NK-92 treated with Interleukin-12 subunit alpha and Interleukin-12 subunit beta, amount 100 ng/mL, for 24 hours (cell line): ENCODE data around the gene ZDHHC1.

Source experiments
- DNase-seq: peaks from one replicate; lab custom pipeline; 2025; lab: John Stamatoyannopoulos, UW

Gene ZDHHC1

GRCh38 chr16:67409631-67410030, 6.6 kb downstream of the ZDHHC1 start:
- no peak for DNase-seq

- no peak for DNase-seq
These were observed 8.4 kb downstream of the ZDHHC1 start for GRCh38 chr16:67407788-67408452.

GRCh38 chr16:67407176-67407787, 9.0 kb downstream of the ZDHHC1 start:
- DNase-seq: no peak

GRCh38 chr16:67406111-67406971, 9.9 kb downstream of the ZDHHC1 start:
- DNase-seq: no peak

GRCh38 chr16:67405336-67405735, 10.9 kb downstream of the ZDHHC1 start:
- no peak for DNase-seq

GRCh38 chr16:67404740-67405226, 11.5 kb downstream of the ZDHHC1 start:
- no peak for DNase-seq

- DNase-seq: no peak
These were observed 12.2 kb downstream of the ZDHHC1 start for GRCh38 chr16:67403976-67404555.

- DNase-seq: no peak
These were observed 15.4 kb downstream of the ZDHHC1 start for GRCh38 chr16:67400901-67401300.

GRCh38 chr16:67399749-67400704, 16.2 kb downstream of the ZDHHC1 start:
- no peak for DNase-seq

- DNase-seq: no peak
These were observed 17.0 kb downstream of the ZDHHC1 start for GRCh38 chr16:67399218-67399733.

GRCh38 chr16:67398546-67399217, 17.6 kb downstream of the ZDHHC1 start:
- DNase-seq: no peak

- no peak for DNase-seq
These were observed 18.3 kb downstream of the ZDHHC1 start for GRCh38 chr16:67397812-67398545.

GRCh38 chr16:67397036-67397801, 19.1 kb downstream of the ZDHHC1 start:
- DNase-seq: no peak

- no peak for DNase-seq
These were observed 19.9 kb downstream of the ZDHHC1 start for GRCh38 chr16:67396159-67397035.

- DNase-seq: no peak
These were observed 20.7 kb downstream of the ZDHHC1 start for GRCh38 chr16:67395458-67396158.

GRCh38 chr16:67395105-67395457, 21.2 kb downstream of the ZDHHC1 start:
- no peak for DNase-seq
